H54 (cell line): ENCODE measurements around the gene OTUB1.
"Not testable (repeated sequence)": the region's sequence is repeated elsewhere in the genome, so short reads cannot be mapped to it uniquely, and the experiment has no call there.

Experiments
- DNase-seq: peaks from one replicate; pipeline ENCODE4 v3.0.0; 2011; ENCODE audit warnings: low spot score, mixed read lengths; ENCODE audit not compliant: insufficient read length
- FAIRE-seq: peaks from 3 replicates; lab custom pipeline; 2011; peaks lifted over from hg19 to GRCh38; lab: Jason Lieb, UNC
- POLR2A ChIP-seq: IDR thresholded peaks from 2 replicates; pipeline ENCODE4 v1.6.1; 2011; ENCODE audit warnings: low read depth, mild to moderate bottlenecking, low read length

Gene OTUB1

GRCh38 chr11:64044730-64045393 is 58.6 kb downstream of the OTUB1 start:
- DNase-seq (no peak), FAIRE-seq (no peak)
- no peak for TF ChIP-seq POLR2A

DNA sequence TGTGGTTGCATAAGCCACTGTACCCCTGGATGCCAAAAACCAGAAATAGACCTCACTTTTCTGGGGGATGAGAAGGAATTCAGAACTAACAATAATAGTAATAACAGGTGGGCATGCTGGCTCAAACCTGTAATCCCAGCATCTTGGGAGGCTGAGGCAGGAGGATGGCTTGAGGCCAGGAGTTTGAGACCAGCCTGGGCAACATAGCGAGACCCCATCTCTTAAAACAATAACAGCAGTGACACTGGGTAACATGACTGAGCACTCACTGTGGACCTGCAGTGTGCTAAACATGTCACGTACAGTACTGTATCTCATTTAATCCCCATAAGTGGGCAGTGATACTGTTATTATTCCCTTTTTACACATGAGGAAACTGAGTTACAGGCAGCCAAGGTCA is 59.5 kb downstream of the OTUB1 start:
- TF ChIP-seq POLR2A, result no peak
- FAIRE-seq, result no peak

DNA sequence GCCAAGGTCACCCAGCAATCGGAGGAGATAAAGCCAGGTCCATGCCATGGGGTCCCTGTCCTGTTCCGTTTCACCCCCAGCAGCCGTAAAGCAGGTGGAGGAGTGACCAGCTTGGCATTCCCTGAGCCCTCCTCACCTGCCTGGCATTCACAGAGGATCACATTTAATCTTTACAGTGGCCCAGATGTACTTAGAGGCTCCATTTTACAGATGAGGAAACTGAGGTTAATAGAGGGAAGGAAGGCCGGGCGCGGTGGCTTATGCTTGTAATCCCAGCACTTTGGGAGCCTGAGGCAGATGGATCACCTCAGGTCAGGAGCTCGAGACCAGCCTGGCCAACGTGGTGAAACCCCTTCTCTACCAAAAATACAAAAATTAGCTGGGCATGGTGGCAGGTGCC is 61.1 kb downstream of the OTUB1 start:
- not testable (repeated sequence) for FAIRE-seq, DNase-seq

More for the DNA sequence above, 59.5 kb downstream of the OTUB1 start:
- no peak for DNase-seq
